ENCODE data around the gene PMVK. TPM values are rescaled to one million over a fixed set of nuclear protein-coding genes. Genes with fewer than 3 reads are reported as not detected.
A peak's percentile ranks its signal among the peaks of the same experiment; 100 is the strongest.

The PMVK gene
- total RNA-seq, 1 donor from 2014 or later: 11.8 TPM

GRCh38 chr1:154959426-154959780, 22.9 kb upstream of the PMVK start:
- DNase-seq (ENCODE audit: low read depth): no peak
- TF ChIP-seq, protein P1, sequence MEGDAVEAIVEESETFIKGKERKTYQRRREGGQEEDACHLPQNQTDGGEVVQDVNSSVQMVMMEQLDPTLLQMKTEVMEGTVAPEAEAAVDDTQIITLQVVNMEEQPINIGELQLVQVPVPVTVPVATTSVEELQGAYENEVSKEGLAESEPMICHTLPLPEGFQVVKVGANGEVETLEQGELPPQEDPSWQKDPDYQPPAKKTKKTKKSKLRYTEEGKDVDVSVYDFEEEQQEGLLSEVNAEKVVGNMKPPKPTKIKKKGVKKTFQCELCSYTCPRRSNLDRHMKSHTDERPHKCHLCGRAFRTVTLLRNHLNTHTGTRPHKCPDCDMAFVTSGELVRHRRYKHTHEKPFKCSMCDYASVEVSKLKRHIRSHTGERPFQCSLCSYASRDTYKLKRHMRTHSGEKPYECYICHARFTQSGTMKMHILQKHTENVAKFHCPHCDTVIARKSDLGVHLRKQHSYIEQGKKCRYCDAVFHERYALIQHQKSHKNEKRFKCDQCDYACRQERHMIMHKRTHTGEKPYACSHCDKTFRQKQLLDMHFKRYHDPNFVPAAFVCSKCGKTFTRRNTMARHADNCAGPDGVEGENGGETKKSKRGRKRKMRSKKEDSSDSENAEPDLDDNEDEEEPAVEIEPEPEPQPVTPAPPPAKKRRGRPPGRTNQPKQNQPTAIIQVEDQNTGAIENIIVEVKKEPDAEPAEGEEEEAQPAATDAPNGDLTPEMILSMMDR (conservative IDR thresholded peaks at IDR 0.05; ENCODE audit: low read depth, low read length): no peak

DNA sequence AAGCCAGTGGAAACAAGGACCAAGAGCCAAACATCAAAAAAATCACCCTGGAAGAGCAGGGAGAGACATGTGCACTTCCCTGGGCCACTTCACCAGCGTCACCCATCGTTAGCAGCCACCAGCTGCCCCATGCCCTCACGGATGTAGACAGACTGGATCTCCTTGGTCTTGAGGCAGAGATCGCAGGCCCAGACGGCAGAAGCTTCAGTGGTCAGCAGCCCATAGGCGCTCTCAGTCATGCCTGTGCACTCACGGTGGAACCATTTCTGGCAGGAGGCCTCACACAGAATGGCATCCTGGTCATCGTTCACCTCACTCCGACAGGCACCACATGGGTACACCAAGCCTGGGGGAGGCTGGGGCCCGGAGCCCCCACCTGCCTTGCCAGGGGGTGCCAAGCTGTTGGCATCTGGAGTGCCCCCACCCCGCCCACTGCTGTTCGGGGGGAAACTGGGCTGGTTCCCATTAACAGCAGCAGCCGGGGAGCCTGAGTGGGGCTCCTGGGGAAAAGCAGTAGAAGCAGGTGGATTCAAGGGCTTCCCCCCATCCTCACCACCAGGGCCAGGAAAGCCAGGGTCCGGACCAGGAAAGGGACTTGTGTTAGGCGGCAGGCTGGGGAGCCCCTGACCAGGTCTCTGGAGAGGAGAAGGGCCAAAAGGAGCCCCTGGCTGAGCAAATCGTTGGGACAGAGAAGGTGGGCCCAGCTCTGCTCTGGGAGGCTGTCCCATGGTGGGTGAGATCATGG, 22.3 kb upstream of the PMVK start:
- TF ChIP-seq, protein P1 (conservative IDR thresholded peaks at IDR 0.05; ENCODE audit: low read depth, low read length): no peak
- DNase-seq (ENCODE audit: low read depth): no peak
- no peak overlapping the region for H3K4me3 ChIP-seq (ENCODE audit: low read depth, low read length)

More at GRCh38 chr1:154959426-154959780, 22.9 kb upstream of the PMVK start:
- no peak overlapping the region for H3K4me3 ChIP-seq (ENCODE audit: low read depth, low read length)

DNA sequence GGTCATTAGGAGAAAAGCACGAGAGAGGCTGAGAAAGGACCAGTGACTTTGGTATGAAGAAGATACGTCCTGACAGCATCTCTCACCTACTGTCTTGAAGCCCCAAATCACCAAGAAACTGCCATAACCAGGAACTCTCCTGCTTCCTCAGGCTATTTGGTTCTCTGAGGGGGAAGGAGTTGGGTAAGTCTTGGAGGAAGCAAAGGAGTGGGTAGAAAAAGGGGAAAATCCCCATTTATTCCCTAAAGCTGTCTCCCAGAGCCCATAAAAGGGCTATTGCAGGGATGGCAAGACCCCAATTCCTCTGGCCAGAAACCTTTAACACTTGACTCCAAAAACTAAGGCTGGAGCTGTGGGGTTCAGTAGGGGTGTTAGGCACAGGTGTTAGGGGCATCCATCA, 21.5 kb upstream of the PMVK start:
- DNase-seq (ENCODE audit: low read depth): no peak
- H3K4me3 ChIP-seq (ENCODE audit: low read depth, low read length): no peak overlapping the region
- TF ChIP-seq, protein P1 (conservative IDR thresholded peaks at IDR 0.05; ENCODE audit: low read depth, low read length): no peak

DNA sequence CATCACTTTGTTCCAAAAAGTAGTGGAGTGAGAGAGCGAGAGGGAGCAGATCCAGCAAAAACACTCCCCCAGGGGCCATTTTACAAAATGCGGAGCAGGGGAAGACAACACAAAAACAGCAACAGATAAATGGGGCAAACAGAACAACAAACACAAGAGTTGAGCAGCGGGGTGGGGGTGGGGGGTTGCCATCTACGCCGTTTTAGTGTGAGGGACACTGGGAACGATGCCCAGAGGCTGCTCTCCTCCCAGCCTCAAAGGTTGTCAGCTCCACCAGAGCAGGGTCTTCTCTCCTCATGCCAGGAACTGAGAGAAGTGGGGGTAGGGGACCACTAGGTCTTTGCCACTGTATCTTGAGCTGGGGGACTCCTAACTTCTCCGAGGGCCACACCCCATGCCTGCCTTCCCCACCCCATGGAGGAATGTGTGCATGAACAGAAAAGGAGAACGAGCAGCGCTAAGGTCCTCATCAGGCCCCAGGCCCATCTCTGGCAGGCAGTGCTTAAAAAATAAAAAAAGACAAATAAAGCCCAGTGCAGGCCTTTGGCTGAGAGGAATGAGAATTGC, 20.7 kb upstream of the PMVK start:
- TF ChIP-seq, protein P1 (conservative IDR thresholded peaks at IDR 0.05; ENCODE audit: low read depth, low read length): no peak
- no peak overlapping the region for H3K4me3 ChIP-seq (ENCODE audit: low read depth, low read length)
- DNase-seq (ENCODE audit: low read depth): no peak

- H3K4me3 ChIP-seq (ENCODE audit: low read depth, low read length): peak overlapping the region; percentile 69
- TF ChIP-seq, protein P1 (conservative IDR thresholded peaks at IDR 0.05; ENCODE audit: low read depth, low read length): no peak
- DNase-seq (ENCODE audit: low read depth): no peak
Observed at GRCh38 chr1:154956544-154956941, 20.0 kb upstream of the PMVK start.

DNA sequence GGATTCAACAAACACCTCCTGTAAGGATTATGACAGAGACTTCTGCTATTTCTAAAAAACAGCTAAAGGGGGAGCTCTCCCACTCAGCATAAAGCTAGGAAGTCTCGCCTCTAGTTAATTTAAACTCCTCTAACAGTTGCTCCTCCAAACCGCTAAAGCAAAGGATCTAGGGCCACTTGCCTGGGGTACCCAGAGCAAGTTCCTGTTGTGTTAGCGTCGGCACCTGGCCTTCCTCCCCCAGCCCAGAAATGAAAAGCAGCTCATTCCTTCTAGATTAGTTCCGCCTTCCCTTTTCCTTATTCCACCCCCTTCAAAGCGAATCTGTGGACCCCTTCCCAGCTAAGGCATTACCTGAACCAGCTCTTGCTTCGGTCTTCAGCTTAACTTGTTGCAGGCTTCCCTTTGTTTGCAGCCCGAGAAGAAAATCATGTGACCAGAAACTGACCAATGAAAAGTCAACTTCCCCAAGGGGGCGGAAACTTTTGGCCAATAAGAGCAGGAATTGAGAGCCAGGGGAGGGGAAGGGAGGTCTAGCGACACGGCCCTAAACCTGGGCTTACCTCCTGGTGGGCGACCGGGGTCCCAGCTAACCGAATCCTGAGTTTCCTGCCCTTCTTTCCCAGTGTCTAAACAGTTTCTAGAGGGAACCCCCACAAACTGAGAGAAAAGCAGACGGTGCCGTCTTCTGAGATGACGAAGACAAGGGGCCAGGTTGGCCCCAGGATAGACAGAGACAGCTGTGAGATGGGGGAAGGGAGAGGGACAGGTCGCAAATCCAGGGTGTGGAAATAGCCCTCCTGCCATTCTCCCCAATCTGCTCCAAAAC, 19.4 kb upstream of the PMVK start, which contains the start of gene PBXIP1:
Gene PBXIP1, minus strand, starts transcription at position 382 of the 826 bp plus-strand sequence. CDS start 2,378 bp downstream, outside the sequence.
- TF ChIP-seq, protein P1 (conservative IDR thresholded peaks at IDR 0.05; ENCODE audit: low read depth, low read length): peak; percentile 52
- peak within 1 kb of the TSS; percentile 69 for H3K4me3 ChIP-seq (ENCODE audit: low read depth, low read length)
- peak; percentile 76 for DNase-seq (ENCODE audit: low read depth)
